ENCODE data around the gene MRPL55. TPM values are rescaled to one million over a fixed set of nuclear protein-coding genes. Genes with fewer than 3 reads are reported as not detected.

The MRPL55 gene
- total RNA-seq, 2 donors from 2014 or later, result 120 to 136 TPM

GRCh38 chr1:228066891-228067654 is 42.0 kb downstream of the MRPL55 start:
- DNase-seq (ENCODE audit: low spot score), result no peak
- peaks cover 10% of the 10 kb centered on the region for H3K27me3 ChIP-seq (replicated peaks; ENCODE audit: insufficient read depth)
- WGBS, result 49% methylated on average over 10 of the region's 10 CpGs
- intact Hi-C loops (cut with DNase I), result no loop called here
- H3K4me3 ChIP-seq, result no peak overlapping the region
- no peak overlapping the region for H3K27ac ChIP-seq
- no peaks in the 10 kb centered on the region for H3K4me1 ChIP-seq (replicated peaks)
- H3K9me3 ChIP-seq, result no peaks in the 10 kb centered on the region
- TF ChIP-seq CTCF (IDR thresholded peaks at IDR 0.05) (no peak), POLR2A (IDR thresholded peaks at IDR 0.05) (no peak), POLR2AphosphoS5 (IDR thresholded peaks at IDR 0.05) (no peak)
- no peaks in the 10 kb centered on the region for H3K36me3 ChIP-seq

GRCh38 chr1:228066416-228066815 is 42.7 kb downstream of the MRPL55 start:
- no peak overlapping the region for H3K4me3 ChIP-seq
- no peaks in the 10 kb centered on the region for H3K9me3 ChIP-seq
- TF ChIP-seq POLR2AphosphoS5 (IDR thresholded peaks at IDR 0.05), result no peak
- TF ChIP-seq POLR2A (IDR thresholded peaks at IDR 0.05), result no peak
- TF ChIP-seq CTCF (IDR thresholded peaks at IDR 0.05), result no peak
- intact Hi-C loops (cut with DNase I), result no loop called here
- H3K27me3 ChIP-seq (replicated peaks; ENCODE audit: insufficient read depth), result peaks cover 12% of the 10 kb centered on the region
- no peaks in the 10 kb centered on the region for H3K36me3 ChIP-seq
- no peak for DNase-seq (ENCODE audit: low spot score)
- H3K27ac ChIP-seq, result no peak overlapping the region
- WGBS, result 21% methylated on average over 4 of the region's 4 CpGs
- no peaks in the 10 kb centered on the region for H3K4me1 ChIP-seq (replicated peaks)

DNA sequence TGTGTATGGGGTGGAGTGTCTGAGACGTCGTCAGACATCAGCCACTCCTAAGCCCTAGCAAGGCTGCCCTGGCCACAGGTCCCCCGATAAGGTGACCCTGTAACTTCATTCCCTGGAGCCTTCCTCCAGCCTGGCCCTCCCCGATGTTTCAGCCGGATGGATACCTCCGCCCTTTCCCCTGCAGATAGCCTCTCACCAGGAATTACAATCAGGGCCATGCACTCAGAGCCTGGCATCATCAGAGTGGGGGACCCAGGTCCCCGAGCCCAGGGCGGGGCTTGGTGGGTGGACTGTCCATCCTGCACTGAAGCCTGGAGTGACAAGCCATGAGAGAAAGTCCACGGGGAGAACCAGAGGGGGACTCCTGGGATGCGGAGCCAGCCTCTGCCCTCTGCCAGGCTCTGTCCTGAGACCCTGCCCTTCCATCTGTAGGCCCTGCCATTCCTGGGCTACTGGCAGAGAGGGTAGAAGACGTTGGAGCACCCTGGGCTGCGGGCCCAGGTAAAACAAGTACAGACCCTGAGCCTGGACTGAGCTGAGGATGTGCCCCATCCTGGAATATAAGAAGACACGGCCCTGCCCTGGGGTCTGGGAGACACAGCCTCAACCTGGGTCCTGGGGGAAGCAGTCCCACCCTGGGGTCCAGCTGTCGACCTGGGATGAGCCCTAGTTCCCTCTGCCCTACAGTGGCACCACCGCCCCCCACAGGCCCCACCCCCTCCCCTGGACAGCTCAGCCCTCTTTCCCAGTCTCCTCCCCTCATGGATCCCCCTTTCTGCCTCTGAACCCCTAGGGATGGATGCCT is 43.4 kb downstream of the MRPL55 start:
- intact Hi-C loops (cut with DNase I), result no loop called here
- TF ChIP-seq POLR2AphosphoS5 (IDR thresholded peaks at IDR 0.05), result no peak
- no peak for TF ChIP-seq CTCF (IDR thresholded peaks at IDR 0.05)
- no peak for TF ChIP-seq POLR2A (IDR thresholded peaks at IDR 0.05)
- Histone ChIP-seq H3K27me3 (replicated peaks; ENCODE audit: insufficient read depth) (peaks cover 14% of the 10 kb centered on the region), H3K4me1 (replicated peaks) (no peaks in the 10 kb centered on the region), H3K9me3 (no peaks in the 10 kb centered on the region), H3K36me3 (no peaks in the 10 kb centered on the region), H3K27ac (no peak overlapping the region), H3K4me3 (no peak overlapping the region)
- WGBS, result 73% methylated on average over 12 of the region's 15 CpGs
- DNase-seq (ENCODE audit: low spot score), result no peak

GRCh38 chr1:228064741-228065542 is 44.2 kb downstream of the MRPL55 start:
- intact Hi-C loops (cut with DNase I), result no loop called here
- Histone ChIP-seq H3K4me1 (replicated peaks) (no peaks in the 10 kb centered on the region), H3K27me3 (replicated peaks; ENCODE audit: insufficient read depth) (peaks cover 14% of the 10 kb centered on the region), H3K4me3 (no peak overlapping the region), H3K36me3 (no peaks in the 10 kb centered on the region), H3K27ac (no peak overlapping the region), H3K9me3 (no peaks in the 10 kb centered on the region)
- no peak for DNase-seq (ENCODE audit: low spot score)
- 89% methylated on average over 9 of the region's 15 CpGs for WGBS
- TF ChIP-seq POLR2AphosphoS5 (IDR thresholded peaks at IDR 0.05) (no peak), CTCF (IDR thresholded peaks at IDR 0.05) (no peak), POLR2A (IDR thresholded peaks at IDR 0.05) (no peak)

Measured in prostate gland (tissue), 2 donors.